ENCODE data around the gene IDH3B. TPM values are rescaled to one million over a fixed set of nuclear protein-coding genes. Genes with fewer than 3 reads are reported as not detected.
"Not testable (repeated sequence)": the region's sequence is repeated elsewhere in the genome, so short reads cannot be mapped to it uniquely, and the experiment has no call there.

IDH3B gene
- 60.7 TPM for total RNA-seq

DNA sequence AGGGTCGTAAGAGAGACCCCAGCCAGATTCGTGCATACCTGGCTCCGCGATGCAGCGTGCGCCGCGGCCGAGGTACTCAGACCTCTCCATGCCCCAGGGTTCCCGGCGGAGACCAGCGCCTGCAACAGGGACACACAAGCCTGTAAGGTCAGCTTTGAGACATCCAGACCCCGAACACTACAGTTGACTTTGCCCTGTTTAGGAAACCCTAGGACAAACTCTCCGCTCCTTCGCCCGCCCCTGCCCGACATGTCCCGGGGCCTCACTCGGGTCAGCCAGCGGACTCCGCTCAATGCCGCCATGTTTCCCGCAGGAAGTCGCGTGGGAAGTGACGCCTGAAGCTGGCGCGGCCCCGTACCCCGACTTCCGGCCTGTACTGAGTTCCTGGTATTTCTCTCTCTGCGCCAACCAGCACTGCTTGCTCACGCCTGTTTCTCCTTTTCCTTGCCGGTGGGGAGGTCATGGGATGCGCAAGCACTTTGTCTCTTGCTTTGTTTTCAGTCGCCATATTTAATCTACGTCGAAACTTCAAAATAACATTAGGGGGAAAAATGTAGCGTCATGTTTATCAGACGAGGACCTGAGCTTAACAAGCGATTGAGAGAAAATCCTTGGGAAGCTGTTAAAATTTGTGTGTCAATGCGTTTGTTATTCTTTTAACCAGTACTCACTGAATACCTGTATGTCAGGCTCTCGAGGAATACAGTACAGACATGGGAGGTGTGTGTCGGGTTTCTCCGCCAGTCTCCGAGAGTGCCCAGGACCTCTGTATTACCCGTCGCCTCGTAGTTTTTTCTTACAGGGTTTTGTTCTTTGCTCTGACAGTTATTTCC is at the start of gene IDH3B:
TSS of gene IDH3B (minus strand) at position 330 of the 833 bp plus-strand sequence. CDS start at position 302, 28 bp downstream.
- ATAC-seq: peak; percentile 95

- no peak for ATAC-seq
Observed at GRCh38 chr20:2713285-2713684, 49.3 kb upstream of the IDH3B start.

- no peak for ATAC-seq
Observed at GRCh38 chr20:2709205-2709981, 45.4 kb upstream of the IDH3B start.

DNA sequence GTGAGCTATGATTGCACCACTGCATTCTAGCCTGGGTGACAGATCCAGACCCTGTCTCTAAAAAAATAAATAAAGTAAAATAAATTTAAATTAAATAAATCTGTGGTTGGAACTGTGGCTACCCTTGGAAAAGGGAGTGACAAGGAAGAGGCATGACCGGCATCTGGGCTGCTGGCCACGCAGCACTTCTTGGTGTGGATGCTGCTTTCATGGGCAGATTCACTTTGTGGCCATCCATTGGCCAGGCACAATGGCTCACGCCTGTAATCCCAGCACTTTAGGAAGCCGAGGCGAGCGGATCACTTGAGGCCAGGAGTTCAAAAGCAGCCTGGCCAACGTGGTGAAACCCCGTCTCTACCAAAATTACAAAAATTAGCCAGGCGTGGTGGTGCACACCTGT is 44.6 kb upstream of the IDH3B start:
- ATAC-seq: no peak

GRCh38 chr20:2708073-2708415 is 44.0 kb upstream of the IDH3B start:
- ATAC-seq: no peak

DNA sequence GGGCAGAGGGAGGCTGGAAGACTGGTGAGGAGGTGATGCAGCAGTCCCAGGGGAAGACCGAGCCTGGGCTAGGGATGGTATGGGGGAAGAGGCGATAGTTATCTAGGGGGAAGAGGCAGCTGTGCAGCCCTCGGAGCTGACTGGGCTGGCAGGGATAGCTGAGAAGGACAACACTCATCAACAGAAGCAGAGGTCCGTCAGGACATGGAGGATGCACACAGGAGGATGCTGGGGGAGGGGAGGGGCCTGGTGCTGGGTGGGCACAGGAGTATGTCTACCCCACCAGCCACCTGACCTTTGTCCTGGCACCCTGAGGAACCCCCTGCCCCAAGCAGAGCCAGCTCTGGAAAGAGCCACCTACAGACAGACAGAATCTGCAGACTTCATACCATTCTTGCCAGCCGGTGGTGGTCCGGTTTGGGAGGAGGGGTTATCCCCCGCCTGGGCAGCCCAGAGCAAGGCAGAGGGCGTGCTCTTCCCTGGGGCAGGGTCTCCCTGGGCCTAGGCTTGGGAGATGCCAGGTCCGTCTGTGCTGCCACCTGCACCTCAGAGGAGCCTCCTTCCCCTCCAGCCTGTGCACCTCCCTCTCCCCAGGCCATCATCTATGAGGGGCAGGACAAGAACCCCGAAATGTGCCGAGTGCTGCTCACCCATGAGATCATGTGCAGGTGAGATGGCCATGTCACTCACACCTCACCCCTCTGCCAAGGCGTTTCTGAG is 43.5 kb upstream of the IDH3B start:
- peak; percentile 17 for ATAC-seq

- no peak for ATAC-seq
Observed at GRCh38 chr20:2706688-2707352, 42.8 kb upstream of the IDH3B start.

- no peak for ATAC-seq
Observed at GRCh38 chr20:2705931-2706645, 42.1 kb upstream of the IDH3B start.

DNA sequence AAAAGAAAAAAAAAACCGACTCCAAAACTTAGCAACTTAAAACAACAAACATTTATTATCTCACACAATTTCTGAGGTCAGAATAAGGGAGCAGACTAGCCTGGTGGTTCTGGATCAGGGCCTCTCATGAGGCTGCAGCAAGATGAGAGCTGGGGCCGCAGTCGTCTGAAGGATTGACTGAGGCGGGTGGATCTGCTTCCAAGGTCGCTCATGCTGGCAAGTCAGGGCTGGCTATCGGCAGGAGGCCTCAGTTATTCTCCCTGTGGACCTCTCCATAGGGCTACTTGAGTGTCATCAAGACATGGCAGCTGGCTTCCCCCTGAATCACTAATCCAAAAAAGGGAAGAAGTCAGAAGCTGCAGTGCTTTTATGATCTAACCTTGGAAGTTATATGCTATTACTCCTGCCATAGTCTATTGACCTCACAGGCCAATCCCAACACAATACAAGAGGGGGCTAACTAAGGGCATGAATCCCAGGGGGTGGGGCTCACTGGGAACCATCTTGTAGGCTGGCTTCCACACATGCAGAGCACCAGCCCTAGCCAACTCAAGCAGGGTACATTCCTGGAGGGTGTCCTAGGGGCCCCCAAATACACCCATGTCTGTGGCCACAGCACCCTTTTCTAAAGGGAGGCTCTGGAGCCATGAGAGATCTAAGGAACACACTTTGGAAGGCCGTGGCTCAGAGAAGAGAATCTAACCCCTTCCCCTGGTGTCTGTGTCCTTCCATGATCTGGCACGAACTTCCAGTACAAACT is 39.9 kb upstream of the IDH3B start:
- no peak for ATAC-seq

- ATAC-seq: no peak
Observed at GRCh38 chr20:2701671-2702081, 37.7 kb upstream of the IDH3B start.

- ATAC-seq: no peak
Observed at GRCh38 chr20:2700913-2701620, 37.1 kb upstream of the IDH3B start.

DNA sequence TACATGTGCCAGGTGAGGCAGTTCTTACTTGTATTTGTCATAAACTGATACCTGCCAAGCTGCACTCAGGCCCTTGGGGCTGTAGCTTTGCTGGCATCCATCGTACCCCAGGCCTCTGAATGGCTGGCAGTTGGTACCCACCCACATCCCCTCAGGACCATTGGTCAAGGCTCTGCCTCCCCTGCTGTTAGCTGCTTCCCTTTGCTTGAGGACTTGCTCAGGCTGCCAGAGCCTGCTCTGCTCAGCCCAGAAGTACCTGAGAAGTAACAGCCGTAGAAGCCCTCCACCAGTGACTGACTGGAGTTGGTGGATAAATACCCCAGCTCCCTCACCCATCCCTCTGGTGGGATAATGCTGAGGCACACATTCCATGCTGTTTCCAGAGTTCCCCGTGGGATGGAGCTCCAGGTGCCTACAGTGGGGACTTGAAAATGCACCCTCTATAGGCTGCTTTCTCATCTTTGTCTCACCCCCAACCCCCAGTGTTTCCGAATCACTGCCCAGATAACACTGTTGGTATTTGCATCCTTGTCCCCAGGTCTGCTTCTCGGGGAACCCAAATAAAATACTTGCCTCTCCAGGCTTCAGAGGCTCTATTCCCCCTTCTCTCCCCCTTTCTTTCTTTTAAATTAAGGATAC is 35.9 kb upstream of the IDH3B start:
- ATAC-seq: no peak

GRCh38 chr20:2698912-2699311 is 34.9 kb upstream of the IDH3B start:
- ATAC-seq: no peak

- ATAC-seq: no peak
Observed at GRCh38 chr20:2698186-2698817, 34.3 kb upstream of the IDH3B start.

DNA sequence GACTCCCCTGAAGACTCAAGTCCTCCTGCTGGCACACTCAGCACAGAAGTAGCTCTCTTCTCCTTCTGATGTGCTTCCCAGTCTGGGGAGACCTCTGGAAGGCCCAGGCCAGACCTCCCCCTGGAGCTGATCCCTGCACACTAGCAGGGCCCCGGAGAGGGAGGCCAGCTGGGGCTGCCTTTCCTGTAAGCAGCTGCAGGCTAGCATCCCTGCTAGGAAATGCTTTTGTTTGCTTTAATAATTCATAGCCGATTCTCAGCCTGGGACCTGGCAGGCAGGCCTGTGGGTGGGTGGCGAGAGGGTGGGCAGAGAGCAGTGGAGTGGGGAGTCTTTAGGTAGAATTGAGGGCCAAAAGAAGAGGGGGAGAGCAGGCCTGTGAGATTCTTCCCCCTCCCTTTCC is 33.8 kb upstream of the IDH3B start:
- ATAC-seq: no peak

- ATAC-seq: no peak
Observed at GRCh38 chr20:2696646-2697045, 32.6 kb upstream of the IDH3B start.

GRCh38 chr20:2695984-2696525 is 32.0 kb upstream of the IDH3B start:
- not testable (repeated sequence) for ATAC-seq

GRCh38 chr20:2695206-2695983 is 31.4 kb upstream of the IDH3B start:
- no peak for ATAC-seq
